SK-N-MC (cell line): ENCODE results near the gene SLC10A7.

Source experiments
- EZH2 ChIP-seq: fragments of 200-600 bp; sonication (generic); IDR thresholded peaks from one replicate; pipeline ENCODE4 v1.6.1; 2017; ENCODE audit warnings: antibody characterized with exemption
- POLR2AphosphoS5 ChIP-seq: IDR thresholded peaks from 2 replicates; pipeline ENCODE4 v1.6.1; 2012; ENCODE audit warnings: mild to moderate bottlenecking, low read depth, low read length, borderline replicate concordance

DNA sequence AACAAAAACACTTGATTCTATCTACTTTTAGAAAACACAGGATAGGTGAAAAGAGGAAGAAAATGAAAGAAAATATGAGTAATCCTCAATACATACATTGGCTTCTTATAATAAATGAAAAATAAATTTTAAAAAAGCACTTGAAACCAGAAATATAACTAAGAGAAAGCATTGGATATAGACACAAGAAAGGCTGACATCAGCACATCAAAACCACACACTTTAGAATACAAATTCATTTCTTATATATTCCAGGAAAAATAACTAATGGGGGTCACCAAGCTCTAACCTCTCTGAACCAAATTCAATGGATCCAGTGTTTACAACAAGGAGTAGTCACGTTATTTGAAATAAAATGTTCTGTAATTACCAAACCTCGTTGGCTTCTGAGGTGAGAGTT is 173.9 kb downstream of the SLC10A7 start:
- TF ChIP-seq POLR2AphosphoS5 (no peak), EZH2 (no peak)
